Activated CD4-positive, alpha-beta memory T cell treated with anti-CD3 and anti-CD28 coated beads for 36 hours (primary cell): Measurements from ENCODE around the gene BBS2. TPM values are rescaled to one million over a fixed set of nuclear protein-coding genes. Genes with fewer than 3 reads are reported as not detected.

Experiments used
- CTCF ChIA-PET: fragments of 350-600 bp; sonication (Branson Sonifier 250); formaldehyde crosslinking; loops from one replicate; lab custom pipeline; 2021; ENCODE audit warnings: antibody characterized with exemption, inconsistent platforms; lab: Charles Lee
- POLR2A ChIA-PET: fragments of 350-600 bp; sonication (Branson Sonifier 250); formaldehyde crosslinking; loops from one replicate; lab custom pipeline; 2021; ENCODE audit warnings: antibody characterized with exemption; lab: Charles Lee
- DNase-seq: peaks from one replicate; pipeline ENCODE4 v3.0.0-alpha.2; 2020
- H3K27ac Mint-ChIP-seq: one replicate; pipeline ENCODE4 v1.8.0; 2021; ENCODE audit warnings: mixed read lengths
- H3K27me3 Mint-ChIP-seq: one replicate; pipeline ENCODE4 v1.8.0; 2021; ENCODE audit warnings: mixed read lengths
- H3K36me3 Mint-ChIP-seq: one replicate; pipeline ENCODE4 v1.8.0; 2021; ENCODE audit warnings: mixed read lengths
- H3K4me1 Mint-ChIP-seq: one replicate; pipeline ENCODE4 v1.8.0; 2021; ENCODE audit warnings: low read depth, mixed read lengths
- H3K4me3 Mint-ChIP-seq: one replicate; pipeline ENCODE4 v1.8.0; 2021; ENCODE audit warnings: mild to moderate bottlenecking, mixed read lengths
- H3K9me3 Mint-ChIP-seq: one replicate; pipeline ENCODE4 v1.8.0; 2021; ENCODE audit warnings: mixed read lengths
- intact Hi-C: fragments of 100-400 bp; cut with micrococcal nuclease; formaldehyde crosslinking; loops from one replicate; pipeline ENCODE4 v1.15.1; 2023
- total RNA-seq, 2 experiments: library from RNA; stranded (reverse); gene quantifications; one replicate each; pipeline ENCODE4 v1.2.3, GENCODE V29; 2021

BBS2 gene
- total RNA-seq, 2 experiments from 2014 or later, result 21.5 to 22.6 TPM

DNA sequence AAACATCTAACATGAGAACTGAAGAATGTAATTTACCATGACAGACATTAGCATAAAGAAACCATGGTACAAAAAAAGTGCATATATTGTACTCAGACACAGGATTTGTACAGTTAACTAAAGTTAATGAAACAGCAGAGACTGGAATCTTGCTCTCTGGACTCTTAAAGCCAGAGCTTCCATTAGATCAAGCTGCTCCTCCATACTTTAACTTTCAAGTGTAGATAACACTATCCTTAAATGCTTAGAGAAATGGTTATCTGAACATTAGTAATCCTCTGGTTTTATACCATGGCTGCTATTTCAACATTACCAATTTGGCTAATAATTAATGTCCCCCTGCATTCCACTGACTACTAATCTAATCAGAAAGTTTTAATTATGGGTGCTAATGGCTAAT, 71.8 kb downstream of the BBS2 start:
- Mint-ChIP-seq H3K4me1 (peaks cover 42% of the 10 kb centered on the region), H3K9me3 (no peaks in the 10 kb centered on the region), H3K27me3 (no peaks in the 10 kb centered on the region), H3K36me3 (peaks cover 34% of the 10 kb centered on the region), H3K4me3 (peak overlapping the region; percentile 20), H3K27ac (peak overlapping the region; percentile 90)
- POLR2A ChIA-PET, result interaction anchor here (1.5 kb wide), 1 partner anchor 21 kb away, joined by 11 read pairs; no protein-coding TSS in a partner anchor
- intact Hi-C loops, result no loop called here
- no peak for DNase-seq
- CTCF ChIA-PET, result interaction anchor here (1.2 to 2.5 kb wide), 2 partner anchors 20 to 254 kb away, joined by 3 to 10 read pairs; no protein-coding TSS in a partner anchor

DNA sequence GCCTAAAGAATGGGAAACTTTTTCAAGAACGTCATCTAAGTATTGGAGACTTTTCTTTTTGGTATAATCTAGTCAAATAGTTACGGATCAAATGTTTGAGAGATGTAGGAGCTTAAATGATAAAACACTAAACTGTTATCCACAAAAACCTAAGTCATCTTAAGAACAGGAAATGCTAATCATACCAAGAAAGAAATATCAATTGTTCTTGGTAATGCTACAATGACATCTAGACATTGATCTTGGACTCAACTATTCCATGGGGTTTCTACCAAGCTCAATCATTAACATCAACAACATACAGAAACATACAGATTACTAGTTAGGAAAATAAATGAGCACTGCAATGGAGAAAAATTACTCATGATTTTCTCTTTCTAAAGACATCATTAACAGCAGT, 72.5 kb downstream of the BBS2 start:
- Mint-ChIP-seq H3K36me3 (peaks cover 37% of the 10 kb centered on the region), H3K27ac (peak overlapping the region; percentile 90), H3K4me1 (peaks cover 35% of the 10 kb centered on the region), H3K4me3 (peak overlapping the region; percentile 20), H3K9me3 (no peaks in the 10 kb centered on the region), H3K27me3 (no peaks in the 10 kb centered on the region)
- ChIA-PET CTCF (interaction anchor here (0.6 to 2.5 kb wide), 3 partner anchors 14 to 255 kb away, joined by 3 to 10 read pairs (median 3); no protein-coding TSS in a partner anchor), POLR2A (interaction anchor here (1.5 kb wide), 1 partner anchor 20 kb away, joined by 11 read pairs; no protein-coding TSS in a partner anchor)
- intact Hi-C loops, result loop anchor here (1.0 to 2.0 kb wide), 2 partner anchors 19 to 30 kb away; no protein-coding TSS in a partner anchor
- DNase-seq, result no peak

DNA sequence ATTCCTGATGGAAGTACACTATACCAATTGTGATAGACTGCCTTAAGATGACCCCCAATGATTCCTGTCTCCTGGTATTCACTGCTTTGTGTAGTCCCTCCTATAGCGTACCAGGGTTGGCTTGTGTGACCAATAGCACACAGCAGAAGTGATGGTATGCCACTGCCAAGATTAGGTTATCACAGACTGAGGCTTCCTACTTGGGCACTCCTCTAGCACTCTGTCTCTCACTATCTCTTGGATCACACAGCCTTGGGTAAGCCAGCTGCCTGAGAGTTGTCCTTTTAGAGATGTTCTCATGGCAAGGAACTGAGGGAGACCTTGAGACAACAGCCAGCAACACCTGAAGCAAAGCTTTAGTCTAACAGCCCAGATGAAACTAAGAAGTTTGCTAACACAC, 81.8 kb downstream of the BBS2 start:
- Mint-ChIP-seq H3K27ac (no peak overlapping the region), H3K4me1 (peaks cover 3% of the 10 kb centered on the region), H3K9me3 (no peaks in the 10 kb centered on the region), H3K4me3 (no peak overlapping the region), H3K27me3 (no peaks in the 10 kb centered on the region), H3K36me3 (peaks cover 49% of the 10 kb centered on the region)
- intact Hi-C loops, result no loop called here
- DNase-seq, result no peak
- ChIA-PET CTCF (no interaction called here), POLR2A (interaction anchor here (0.8 kb wide), 1 partner anchor 8 kb away, joined by 3 read pairs; no protein-coding TSS in a partner anchor)

DNA sequence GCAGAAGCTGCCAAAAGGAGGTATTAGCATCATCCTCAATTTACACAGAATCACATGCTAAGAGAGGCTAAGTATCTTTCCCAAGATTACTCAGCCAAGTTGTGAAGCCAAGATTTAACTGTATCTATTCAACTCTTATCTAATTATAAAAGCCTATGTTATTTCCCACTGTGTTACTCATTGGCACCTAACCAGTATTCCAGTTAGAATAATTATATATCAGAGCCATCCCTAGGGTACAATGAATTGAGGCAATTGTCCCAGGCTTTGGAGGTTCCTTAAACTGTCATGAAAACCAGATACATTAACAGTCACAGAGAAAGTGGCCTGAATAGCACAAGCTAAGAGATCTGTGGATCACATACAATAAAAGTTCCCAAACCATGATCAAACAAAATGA, 83.6 kb downstream of the BBS2 start:
- Mint-ChIP-seq H3K4me1 (peaks cover 3% of the 10 kb centered on the region), H3K27me3 (no peaks in the 10 kb centered on the region), H3K27ac (no peak overlapping the region), H3K4me3 (no peak overlapping the region), H3K36me3 (peaks cover 44% of the 10 kb centered on the region), H3K9me3 (no peaks in the 10 kb centered on the region)
- CTCF ChIA-PET, result interaction anchor here (0.7 kb wide), 1 partner anchor 228 kb away, joined by 5 read pairs; no protein-coding TSS in a partner anchor
- POLR2A ChIA-PET, result interaction anchor here (2.2 kb wide), 1 partner anchor 14 kb away, joined by 6 read pairs; no protein-coding TSS in a partner anchor
- no peak for DNase-seq
- intact Hi-C loops, result no loop called here

Other genes with a start within 250 kb of the BBS2 start
- 10 to 100 TPM; 42.0 to 45.4 TPM for gene AMFR, start 94.5 kb downstream of the BBS2 start, total RNA-seq
- gene NUDT21, start 68.7 kb downstream of the BBS2 start, total RNA-seq, result 100 to 1,000 TPM; 352 to 361 TPM
- gene OGFOD1, start 68.5 kb downstream of the BBS2 start, total RNA-seq, result 10 to 100 TPM; 63.0 to 66.4 TPM
- gene MT4, start 45.0 kb upstream of the BBS2 start, total RNA-seq, result not detected
- 1 to 10 TPM; 3.1 to 3.9 TPM for gene MT3, start 69.5 kb upstream of the BBS2 start, total RNA-seq
- gene MT2A, start 88.6 kb upstream of the BBS2 start, total RNA-seq, result 100 to 1,000 TPM; 102 to 105 TPM
- gene MT1E, start 105.8 kb upstream of the BBS2 start, total RNA-seq, result 1 to 10 TPM; 4.4 to 4.8 TPM
- gene MT1M, start 112.6 kb upstream of the BBS2 start, total RNA-seq, result not detected
- gene MT1A, start 118.6 kb upstream of the BBS2 start, total RNA-seq, result under 1 TPM in 1 of 2 experiments, not detected in 1; 0.94 TPM
- gene MT1B, start 131.9 kb upstream of the BBS2 start, total RNA-seq, result not detected
- gene MT1F, start 137.9 kb upstream of the BBS2 start, total RNA-seq, result 1 to 10 TPM; 8.5 to 9.2 TPM
- 1 to 10 TPM; 5.0 to 5.8 TPM for gene MT1G, start 148.0 kb upstream of the BBS2 start, total RNA-seq
- under 1 TPM in 1 of 2 experiments, not detected in 1; 0.70 TPM for gene MT1H, start 149.8 kb upstream of the BBS2 start, total RNA-seq
- gene MT1X, start 162.4 kb upstream of the BBS2 start, total RNA-seq, result 10 to 100 TPM; 31.9 to 38.1 TPM
- gene NUP93, start 210.1 kb upstream of the BBS2 start, total RNA-seq, result 100 to 1,000 TPM; 131 to 133 TPM